Raji (cell line): ENCODE results near the gene TIPARP.
A peak's percentile ranks its signal among the peaks of the same experiment; 100 is the strongest.

Experiments
- POLR2A ChIP-seq: IDR thresholded peaks from 2 replicates; pipeline ENCODE4 v1.6.1; 2011; ENCODE audit warnings: low read depth, low read length, control low read depth; ENCODE audit not compliant: insufficient read depth

The TIPARP gene

GRCh38 chr3:156674046-156674910, at the start of gene TIPARP:
Gene TIPARP, plus strand, starts transcription at chr3:156674590. Its CDS starts 3,108 bp downstream, at chr3:156677698.
- peak; percentile 97 for TF ChIP-seq POLR2A

- TF ChIP-seq POLR2A, result no peak
These were observed 48.3 kb upstream of the TIPARP start for GRCh38 chr3:156626104-156626503.

DNA sequence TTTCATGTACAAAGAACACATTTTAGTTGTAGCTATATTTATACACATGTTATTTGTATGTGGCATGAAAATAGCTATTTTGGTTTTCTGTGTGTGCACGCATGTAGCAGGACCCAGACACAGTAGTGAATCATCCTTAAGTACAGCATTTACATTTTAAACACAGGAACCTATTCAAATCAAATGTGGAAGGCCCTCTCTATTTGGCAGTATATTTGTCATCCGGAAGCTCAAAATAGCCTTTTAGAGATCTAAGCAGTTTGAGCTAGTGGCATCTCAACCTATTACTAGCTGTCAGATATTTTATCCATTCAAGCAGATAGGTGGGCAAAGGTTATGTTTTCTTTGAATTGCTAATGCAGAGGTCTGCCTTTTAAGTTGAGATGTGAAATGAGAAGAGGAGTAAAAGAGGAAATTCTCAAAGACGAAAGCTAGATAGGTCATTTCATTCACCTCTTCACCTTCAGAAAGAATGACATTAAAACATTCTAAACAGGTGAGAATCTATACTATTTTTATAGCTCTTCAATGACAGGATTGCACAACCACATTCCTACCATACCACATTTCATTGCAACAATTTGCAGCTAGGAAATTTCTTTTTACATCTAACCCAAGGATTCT, 46.3 kb upstream of the TIPARP start:
- no peak for TF ChIP-seq POLR2A

DNA sequence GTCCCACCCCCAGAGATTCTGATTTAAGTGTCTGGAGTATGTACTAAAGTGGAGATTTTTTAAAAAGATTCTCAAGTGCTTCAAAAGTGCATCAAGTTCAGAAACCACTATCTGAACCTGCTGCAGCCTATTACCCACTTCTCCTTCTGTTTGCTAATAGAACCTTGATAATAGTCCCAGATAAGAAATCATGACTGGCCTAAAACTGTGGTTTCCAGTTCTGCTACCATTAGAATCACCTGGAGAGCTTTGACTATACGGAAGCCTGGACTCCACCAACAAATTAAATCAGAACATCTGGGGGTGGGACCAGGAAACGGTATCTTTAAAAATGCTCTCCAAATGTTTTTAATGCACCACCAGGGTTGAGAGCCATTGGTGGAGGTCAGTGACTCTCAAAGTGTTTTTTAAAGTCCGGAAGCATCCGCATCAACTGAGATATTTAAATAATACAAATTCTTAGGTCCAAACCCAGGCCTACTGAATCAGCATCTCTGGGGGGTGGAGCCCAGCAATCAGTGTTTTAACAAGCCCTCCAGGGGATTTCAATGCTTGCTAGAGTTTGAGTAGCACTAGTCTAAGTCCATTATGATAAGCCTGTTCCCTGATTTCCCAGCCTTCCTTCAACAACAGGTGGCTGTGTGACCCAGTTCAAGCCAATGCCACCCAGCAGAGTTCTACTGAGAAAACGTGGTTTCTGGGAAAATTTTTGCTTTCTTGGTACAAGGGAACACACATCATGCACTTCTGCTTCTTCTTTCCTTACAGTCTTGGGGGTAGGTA, 45.4 kb upstream of the TIPARP start:
- no peak for TF ChIP-seq POLR2A

- no peak for TF ChIP-seq POLR2A
These were observed 44.2 kb upstream of the TIPARP start for GRCh38 chr3:156630081-156630772.

DNA sequence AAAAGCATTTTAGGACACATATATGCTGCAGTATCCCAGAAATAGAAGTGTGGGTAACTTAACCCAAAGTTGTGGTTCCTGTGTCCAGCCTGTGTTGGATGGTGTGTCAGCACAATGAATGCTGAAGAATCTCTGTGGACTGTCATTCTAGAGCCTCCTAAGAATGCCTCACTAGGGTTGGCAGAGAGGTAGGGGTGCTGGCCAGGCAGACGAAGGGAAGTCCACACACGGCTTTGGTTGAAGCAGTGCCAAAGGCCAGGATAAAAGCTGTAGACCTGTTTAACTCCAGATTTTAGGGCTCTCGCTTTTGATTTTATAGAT, 43.7 kb upstream of the TIPARP start:
- no peak for TF ChIP-seq POLR2A

DNA sequence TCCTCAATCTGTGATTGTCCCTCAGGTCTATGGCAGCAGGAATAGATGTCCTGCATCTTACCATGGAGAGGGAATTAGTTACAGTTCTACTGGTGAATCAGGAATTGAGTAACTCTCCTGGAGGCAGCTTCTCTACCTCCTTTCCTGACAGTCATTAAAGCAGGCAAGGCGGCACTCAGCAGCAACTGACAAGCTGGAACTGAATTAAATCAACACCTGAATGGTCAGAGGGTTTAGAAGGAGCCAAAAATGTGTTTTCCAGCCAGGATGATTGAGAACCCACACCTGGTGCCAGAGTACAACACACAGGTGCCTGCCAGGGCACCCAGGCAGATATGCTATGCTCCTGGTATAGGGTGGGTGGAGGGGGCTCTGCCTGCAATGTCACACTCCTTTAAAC, 43.1 kb upstream of the TIPARP start:
- TF ChIP-seq POLR2A, result no peak

DNA sequence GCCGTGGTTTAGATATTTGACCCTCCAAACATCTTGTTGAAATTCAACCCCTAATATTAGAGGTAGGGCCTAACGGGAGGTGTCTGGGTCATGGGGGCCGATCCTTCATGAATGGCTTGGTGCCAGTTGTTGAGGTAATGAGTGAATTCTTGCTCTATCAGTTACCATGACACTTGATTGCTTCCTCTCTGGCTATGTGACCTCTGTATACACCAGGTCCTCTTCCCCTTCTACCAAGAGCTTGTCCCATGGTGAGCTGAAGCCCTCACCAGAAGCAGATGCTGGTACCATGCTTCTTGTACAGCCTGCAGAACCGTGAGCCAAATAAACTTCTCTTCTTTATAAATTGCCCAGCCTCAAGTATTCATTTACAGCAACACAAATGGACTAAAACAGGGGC, 41.8 kb upstream of the TIPARP start:
- TF ChIP-seq POLR2A, result no peak

- TF ChIP-seq POLR2A, result no peak
These were observed 41.1 kb upstream of the TIPARP start for GRCh38 chr3:156633335-156633734.

DNA sequence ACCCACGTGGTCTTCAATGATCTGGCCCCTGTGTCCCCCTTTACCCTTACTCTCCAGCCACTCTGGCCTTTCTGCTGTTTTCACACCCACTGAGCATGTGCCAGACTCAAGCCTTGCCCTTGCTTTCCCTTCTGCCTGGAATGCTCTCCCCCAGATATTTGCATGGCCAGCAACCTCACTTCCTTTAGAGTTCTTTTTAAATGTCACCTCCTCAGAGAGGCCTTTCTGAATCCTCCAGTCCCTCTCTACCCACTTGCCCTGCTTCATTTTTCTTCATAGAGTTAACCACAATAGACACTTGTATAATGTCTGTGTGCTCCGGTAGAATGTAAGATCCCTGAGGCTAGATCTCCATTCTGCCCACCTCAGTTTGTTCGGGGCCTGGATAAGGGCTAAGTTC, 39.4 kb upstream of the TIPARP start:
- no peak for TF ChIP-seq POLR2A

DNA sequence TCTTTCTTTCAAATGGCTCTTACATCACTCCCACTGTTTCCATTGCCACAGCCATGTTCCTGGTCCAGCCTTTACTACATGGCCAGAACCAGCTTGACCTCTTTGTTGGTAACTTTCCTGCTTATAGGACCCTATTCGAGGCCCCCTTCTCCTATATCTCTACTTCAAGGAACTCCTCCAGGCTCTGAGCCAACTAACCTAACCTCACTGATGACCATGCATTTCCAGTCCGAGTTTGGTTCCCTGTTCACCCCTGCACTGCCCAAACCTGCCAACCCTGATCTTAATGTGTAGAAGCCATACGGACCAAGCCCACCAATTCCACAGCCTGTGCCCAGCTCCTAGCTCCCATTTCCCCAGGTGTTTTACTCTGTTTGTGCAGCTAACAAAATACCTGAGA, 38.4 kb upstream of the TIPARP start:
- no peak for TF ChIP-seq POLR2A

DNA sequence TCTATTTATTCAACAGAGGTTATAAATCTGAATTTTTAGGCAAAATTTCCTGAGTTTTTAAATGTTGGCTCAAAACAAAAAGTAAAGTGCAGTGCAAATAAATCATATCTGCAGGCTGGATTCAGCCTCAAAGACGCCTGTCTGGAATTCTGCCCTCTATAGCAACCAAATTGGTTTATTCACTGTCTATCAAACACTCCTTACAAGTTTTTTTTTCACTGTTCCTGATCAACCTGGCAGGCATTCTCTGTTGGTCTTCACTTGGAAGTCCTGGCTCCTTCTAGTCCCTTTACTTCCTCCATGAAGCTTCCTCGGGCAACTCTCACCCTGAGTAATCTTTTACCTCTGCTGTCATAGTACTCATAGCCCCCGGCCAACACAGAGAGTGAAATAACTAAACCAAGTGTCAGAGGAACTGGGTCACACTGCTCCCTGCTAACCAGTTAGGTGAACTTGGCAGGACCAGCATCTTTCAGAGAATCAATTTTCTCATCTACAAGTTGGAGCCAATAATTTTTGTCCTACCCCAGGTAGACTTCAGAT, 36.8 kb upstream of the TIPARP start:
- TF ChIP-seq POLR2A, result no peak

- no peak for TF ChIP-seq POLR2A
These were observed 36.1 kb upstream of the TIPARP start for GRCh38 chr3:156638271-156638670.

- TF ChIP-seq POLR2A, result no peak
These were observed 34.9 kb upstream of the TIPARP start for GRCh38 chr3:156639414-156640023.

GRCh38 chr3:156641618-156641975, 32.8 kb upstream of the TIPARP start:
- no peak for TF ChIP-seq POLR2A
